Hematopoietic multipotent progenitor cell treated with erythropoietin and hydrocortisone succinate and interleukin-3 and kit ligand, for 6 days (in vitro differentiated cells): Measurements from ENCODE around the gene ATP11A.

Experiments
- DNase-seq: peaks from one replicate; pipeline ENCODE4 v3.0.0-alpha.2; 2015

Gene ATP11A

DNA sequence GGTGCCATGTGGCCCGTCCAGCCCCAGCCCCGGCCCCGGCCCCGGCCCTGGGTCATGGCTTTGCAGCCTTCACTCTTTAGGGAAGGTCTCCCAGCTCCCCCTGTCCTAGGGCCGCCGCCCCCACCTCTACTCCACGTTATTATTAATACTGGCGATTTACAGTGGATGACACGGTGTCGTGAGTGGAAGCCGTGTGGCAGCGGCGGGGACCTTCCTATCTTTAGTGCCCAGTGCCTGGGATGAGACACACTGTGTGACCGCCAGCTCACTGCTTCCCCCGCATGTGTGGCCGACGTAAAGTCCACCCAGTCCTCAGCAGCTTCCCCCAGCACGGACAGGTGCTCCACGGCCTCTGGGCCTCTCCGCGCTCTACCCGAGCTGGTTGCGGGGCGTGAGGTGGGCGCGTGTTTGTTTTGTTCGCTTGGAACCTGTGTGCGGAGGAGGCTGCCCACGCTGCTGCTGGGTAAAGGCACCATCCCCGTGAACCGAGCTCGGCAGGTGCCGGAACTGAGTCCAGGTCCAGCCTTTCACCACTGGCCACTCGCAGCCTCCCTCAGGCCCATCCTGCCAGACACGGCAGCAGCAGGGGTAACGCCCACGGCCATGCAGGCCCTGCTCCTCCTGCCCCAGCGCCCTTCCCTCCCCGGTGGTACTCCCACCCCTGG, 208.2 kb downstream of the ATP11A start:
- DNase-seq, result no peak

DNA sequence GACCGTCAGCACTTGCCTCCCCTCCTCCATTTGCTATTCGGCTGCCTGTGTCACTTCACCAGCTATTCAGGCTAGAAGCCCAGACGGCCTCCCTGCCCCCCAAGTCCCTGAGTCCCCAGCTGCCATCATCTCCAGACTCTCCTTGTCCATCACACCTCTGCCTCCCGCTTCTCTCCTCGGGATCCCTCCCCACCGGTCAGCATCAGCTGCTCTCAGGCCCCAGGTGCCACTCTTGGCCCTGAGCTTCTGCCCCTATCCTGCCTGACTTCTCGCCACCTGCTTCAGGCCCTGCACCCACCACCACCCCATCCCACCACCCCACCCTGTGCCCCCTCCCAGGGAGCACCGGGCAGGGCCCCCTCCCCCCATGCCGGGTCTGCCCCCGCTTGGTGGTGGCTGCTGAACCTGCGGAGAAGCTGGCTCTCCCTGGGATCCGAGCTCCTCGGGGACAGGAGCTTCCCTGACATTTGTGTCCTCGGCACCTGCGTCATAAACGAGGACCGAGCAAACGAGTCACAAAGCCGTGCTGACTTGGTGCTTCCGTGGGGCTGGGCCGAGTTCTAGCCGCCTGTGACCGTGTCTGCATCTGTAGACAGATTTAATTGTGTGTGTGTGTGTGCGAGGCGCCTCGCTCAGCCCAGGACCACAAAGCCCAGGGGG, 208.9 kb downstream of the ATP11A start:
- no peak for DNase-seq

DNA sequence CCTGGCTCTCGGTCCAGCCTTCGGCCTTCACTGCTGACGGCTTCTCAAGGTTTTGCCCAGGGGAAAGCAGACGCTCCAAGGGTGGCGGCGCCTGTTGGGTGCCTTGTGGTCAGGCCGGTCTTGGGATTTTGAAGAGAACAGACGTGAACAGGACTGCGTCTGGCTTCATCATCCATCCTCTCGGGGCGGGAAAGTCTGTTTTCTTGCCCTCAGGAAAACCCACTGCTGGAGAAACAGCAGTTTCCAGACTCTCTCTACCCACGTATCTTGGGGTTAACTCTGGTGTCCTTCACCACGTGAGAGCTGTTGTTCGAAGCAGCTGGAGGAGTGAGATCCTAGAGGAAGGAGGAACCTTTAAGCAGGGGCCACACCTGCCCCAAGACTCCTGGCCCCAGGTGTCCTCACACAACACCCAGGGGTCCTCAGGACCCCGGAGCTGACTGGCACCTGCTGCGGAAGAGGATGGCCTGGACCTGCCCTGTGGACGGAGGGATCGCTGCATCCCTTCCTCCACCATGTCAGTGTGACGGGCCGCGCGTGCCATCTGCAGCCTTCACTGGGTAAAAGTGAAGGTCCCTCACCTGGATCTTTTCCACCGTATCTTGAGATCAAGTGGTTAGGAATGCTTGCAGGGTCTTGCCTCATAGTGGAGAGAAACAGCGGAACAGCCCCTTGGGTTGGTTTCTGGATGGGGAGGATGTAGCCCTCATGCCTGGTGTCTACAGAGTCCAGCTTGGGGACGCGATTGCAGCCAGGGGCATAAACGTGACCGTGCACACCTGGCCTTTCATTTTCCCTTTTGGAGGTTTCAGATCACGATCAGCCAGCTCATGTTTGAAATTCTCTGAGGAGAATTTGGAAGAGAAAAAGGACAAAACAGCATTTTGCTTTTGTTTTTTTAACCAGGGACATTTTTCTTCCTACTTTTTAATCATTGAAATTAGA, 209.7 kb downstream of the ATP11A start:
- DNase-seq, result no peak

DNA sequence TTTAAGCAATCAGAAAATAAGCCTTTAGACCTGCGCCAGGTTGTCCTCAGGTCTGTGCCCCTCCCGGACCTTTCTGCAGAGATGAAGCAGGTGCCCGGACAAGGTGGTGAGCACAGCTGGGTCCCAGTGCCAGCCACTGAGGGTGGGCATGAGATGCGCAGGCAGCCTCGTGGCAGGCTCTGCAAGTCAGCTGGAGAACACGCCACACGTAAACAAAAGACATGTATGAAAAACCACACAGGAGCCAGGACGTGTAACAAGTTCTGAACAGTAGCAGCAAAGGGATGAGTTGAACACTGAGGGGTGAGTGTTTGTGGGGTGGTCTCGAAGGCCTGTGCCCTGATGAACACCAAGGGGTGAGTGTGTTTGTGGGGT, 210.4 kb downstream of the ATP11A start:
- no peak for DNase-seq

DNA sequence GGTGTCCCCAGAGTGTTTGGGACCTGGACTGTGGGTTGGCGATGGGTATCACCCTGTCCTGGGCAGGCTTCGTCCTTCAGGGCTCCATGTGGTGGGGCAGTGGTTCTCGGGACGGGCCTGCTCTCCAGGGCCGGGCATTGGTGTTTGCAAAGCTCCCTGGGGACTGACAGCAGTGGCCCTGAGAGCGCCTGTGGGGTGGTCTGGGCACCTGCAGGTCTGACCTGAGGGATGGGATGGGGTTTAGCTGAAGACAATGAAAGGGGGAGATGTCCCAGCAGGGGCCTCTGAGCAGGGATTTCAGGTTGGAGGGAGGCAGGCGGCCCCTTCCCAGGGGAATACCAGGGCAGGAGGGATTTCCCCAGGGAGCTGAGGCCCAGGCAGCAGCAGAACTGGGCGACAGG, 210.9 kb downstream of the ATP11A start:
- DNase-seq, result no peak

DNA sequence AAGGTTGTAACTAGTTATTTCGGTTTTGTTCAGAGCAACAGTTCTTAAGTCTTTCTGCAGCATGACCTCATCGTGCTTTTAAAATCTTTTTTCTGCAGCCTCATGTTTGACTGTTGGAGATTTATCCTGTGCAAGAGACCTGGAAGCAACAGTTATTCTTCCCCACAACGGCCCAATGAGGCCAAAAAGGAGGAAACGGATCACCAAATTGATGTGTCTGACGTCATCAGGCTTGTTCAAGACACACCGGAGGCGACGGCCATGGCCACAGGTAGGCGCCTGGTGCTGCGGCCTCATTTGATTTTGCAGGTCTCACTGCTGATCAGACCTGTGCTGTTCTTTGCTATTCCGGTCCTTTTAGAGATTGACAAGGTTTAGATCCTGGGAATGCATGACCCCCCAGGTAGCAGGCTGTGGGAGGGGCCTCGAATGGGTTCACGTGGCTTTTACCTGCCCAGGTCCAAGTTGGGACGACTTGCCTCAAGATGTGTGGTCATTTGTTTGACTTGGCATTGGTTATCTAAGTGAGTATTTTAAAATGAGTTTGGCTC, 212.3 kb downstream of the ATP11A start:
- DNase-seq, result no peak

DNA sequence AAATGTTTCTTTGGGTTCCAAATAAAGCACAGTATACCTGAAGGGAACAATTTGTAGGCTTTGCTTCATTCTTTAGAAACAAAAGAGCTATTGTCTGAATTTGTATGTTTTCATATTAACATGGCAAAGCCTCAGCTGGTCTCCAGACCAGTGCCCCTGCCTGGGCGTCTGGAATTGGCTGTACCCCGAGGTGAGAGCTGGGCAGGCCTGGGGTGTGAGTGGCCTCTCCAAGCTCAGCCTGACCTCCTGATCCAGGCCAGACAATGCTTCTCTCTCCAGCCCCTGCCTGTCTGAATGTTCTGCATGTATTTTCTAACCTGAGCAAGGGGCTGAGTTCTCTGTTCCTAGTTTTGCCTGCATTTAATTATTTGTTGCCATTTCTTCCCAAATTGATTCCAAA, 212.8 kb downstream of the ATP11A start:
- no peak for DNase-seq

DNA sequence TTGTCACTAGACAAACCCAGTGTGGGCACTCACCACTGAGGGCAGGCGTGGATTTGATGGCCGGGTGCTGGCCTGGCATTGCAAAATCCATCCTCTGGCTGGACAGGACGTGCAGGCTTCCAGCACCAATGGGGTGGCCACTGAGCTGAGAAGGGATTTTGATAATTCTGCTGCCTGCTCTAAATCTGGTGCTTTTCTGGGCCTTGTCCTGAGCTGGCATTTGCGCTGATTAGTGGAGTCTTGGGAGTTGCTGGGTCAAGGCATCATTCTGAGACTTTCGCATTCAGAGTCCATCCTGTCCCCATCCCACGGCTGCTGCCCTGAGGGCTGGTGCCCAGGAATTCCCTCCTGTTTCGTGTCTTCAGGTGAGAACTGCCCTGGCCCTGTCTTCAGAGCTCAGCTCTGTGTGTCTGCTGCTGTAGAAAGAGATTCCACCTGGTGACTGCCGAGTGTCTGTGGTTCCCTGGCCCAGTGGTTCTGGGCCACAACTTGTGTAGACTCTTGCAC, 213.3 kb downstream of the ATP11A start:
- DNase-seq, result no peak

DNA sequence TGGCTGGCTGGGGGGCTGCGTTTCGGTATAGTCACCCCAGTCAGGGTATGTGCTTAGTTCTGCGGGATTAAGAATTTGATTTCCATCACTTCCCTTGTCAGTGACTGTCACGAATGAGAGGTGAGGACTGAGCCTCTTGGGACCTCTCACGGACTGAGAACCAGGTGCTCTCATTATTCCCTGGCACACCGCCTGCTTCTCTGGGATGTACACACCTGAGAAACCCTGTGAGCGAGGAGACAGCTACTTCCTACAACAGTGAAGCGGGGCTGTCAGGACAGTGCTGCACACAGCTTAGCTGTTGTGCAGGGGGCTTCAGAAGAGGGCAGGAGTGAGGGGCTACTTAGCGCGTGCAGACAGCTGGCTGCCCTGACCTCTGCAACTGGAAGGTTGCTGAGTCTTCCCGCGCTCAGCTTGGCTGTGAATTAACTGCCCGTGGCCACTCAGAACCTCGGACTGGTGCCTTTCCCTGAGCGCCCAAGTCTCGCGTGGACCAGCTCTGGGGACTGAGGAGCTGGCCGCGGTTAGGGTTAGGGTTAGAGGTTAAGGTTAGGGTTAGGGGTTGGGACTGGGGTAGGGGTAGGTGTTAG, 213.9 kb downstream of the ATP11A start:
- no peak for DNase-seq

DNA sequence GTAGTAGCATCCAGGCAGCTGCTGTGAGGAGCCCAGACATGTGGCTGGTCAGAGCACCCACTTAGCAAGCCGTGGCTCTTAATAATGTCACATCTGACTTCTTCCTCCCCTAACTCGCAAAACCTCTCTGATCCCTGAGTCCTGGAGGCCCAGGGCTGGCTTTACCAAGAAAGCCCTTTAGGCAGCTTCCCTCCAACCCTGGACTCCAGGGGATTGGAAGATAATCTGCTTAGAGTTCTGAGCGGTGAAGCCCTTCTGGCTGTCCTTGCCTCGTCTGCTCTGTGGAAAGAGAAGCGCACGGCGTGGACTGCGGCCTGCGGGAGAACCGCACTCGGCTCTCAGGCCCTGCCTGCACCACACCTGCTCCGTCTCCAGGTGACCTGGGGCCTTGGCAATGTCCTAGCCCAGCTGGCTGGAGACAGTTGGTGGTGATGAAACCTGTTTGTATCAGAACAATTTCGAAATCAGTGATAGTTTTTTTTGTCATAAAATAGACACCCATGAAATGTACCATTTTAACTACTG, 214.7 kb downstream of the ATP11A start:
- DNase-seq, result no peak

DNA sequence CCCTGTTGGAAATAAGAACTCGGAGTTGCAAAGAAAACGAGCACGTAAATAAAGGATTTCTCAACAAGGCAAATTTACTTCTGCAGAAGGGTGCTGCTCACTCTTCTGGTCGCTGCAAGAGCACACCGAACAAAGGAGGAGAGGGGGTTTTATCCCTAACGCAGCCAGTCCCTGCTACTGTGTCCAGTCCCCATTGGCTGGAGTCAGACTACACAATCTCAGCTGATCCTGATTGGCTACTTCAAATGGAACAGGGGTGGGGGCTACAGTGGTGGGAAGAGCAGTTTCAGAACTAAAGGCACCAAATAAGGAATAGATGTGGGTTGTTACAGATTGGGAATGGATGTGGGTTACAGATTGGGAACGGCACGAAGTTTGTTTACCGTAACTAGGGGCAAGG, 215.2 kb downstream of the ATP11A start:
- no peak for DNase-seq

DNA sequence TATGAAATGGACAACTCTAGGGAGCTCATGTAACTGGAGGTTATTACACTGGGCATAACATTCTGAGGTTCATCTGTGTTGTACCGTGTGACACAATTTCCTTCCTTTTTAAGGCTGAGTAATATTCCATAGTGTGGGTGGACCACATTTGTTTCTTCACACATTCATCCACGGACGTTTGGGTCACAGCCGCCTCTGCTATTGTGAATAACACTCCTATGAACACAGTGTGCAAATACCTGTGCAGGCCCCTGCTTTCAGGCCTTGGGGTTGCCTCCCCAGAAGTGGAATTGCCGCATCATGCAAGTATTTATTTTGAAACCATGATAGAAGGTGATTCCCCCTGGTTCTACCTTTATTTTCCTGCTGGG, 215.8 kb downstream of the ATP11A start:
- no peak for DNase-seq

DNA sequence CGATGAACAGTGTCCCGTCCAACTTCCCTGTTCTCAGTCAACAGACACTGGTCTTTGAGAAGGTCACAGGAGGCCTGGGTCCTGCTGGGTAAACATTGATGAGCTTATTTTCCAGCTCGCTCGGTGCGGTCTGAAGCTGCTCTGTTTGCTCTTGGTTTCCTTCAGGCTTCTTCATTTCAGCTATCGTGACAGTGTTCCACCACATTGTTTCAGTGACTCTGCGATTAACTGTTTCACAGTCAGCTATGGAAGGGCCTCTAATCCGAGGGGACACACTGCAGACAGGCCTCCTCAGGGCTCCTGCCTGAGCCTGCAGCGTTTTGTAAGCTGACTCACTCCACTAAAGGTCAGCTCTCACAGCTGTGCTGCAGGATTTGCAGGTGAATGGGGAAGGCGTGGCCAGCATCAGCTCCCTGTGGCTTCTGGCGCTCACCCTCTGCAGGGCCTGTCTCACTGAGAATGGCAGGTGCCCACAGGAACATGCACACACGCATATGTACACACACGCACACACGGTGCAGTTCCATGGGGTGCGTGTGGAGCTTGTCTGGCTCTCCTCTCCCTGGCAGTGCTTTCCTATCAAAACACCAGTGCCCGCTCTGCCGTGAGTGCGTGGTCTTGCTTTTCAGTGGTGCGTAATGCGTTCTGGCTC, 216.3 kb downstream of the ATP11A start:
- no peak for DNase-seq

DNA sequence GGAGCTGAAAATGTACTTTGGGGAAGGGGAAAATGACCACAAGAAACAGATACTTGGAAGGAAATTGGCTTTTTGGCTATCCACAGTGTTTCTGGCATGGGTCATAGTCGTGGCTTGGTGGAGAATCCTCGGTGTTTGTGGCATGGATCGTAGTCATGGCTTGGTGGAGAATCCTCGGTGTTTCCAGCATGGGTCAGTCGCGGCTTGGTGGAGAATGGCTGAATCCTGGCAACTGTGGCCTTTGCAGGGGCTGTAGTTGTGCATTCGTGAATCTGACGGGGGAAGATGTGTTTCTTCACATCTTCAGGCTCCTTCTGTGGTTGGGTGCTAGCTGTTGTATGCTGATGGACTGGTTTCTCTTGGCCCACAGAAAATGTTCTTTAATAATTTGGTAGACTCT, 217.4 kb downstream of the ATP11A start:
- DNase-seq, result no peak

DNA sequence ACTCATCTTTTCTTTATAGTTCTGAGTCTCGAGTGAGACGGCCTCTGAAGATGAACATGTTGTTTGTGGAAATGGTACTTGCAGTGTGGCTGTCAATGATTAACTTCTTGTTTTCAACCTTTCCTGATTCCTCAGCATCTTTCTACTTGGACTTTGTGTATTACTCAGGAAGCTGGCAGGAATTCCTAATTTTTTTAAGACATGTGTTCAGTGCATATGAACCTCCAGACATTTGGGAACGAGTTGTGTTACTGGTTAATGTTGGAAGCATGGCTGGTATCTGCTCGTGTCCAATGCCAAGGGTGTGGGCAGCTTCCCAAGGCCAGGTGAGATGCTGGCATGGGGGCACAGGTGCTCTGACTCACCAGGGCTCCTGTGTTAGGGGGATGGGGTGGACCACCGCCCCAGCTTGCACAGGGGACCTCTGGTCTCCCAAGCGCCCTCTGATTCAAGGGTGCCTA, 218.1 kb downstream of the ATP11A start:
- DNase-seq, result no peak

DNA sequence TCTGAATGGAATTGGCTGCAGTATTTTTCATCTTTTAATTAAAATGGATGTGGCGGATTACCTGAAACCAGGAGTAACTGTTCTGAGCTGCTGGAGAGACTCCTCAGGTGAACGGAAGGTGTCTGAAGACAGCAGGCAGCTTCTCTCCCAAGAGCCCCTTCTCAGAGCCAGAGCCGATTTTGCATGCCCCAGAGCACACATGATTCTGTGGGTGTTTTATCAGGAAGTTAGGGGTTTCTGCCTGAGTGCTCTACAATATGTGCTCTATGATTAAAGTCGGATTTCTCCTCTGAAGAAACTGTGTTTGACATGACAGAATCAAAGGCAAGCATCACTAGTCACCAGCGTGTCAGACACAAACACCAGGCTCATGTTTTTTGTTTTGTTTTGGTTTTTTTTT, 218.5 kb downstream of the ATP11A start:
- no peak for DNase-seq

DNA sequence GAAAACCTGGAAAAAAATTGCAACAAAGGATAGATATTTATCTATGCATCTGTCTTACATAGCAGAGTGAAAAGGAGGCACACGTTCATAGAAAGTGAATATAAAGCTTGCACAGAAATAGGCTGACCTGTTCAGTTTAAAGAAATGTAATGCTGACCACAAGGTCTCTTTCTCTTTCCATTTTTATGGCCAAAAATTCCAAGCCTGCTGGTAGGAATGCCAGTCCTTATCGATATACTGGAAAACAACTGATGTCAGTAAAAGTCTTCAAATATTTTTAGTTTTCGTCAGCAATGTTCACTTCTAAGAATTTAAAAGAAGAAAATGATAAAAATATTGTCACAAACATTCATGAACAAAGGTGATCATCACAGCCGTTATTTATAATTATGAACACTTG, 220.2 kb downstream of the ATP11A start:
- DNase-seq, result no peak

DNA sequence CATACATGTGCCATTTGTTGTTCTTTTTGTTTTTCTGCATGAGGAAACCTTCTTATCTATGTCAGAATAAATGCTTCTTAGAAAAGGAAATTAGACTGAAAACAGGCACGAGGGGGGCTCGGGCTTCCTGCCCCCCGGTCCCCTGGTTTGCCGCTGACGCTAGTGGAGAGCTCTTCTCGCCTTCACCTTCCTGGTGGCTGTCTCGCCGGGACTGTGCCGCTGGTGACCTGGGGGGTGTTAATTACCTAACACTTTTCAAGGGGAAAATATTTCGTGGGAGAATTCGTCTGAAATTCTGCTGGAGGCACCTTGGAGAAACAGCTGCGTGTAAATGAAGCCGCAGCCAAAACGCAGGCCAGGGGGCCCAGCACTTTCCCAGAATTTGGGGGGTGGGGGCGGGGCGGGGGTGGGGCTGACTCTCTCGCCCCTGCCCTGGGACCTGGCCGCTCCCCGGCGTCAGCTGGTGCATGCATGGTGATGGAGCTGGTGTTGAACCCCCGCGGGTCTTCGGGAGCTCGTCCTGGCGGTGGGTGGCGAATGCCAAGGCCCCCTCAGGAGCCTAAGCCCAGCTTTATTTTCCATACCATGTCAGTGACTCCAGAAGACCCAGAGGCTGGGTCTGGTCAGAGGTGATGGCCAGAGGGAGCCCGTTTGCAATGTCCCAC, 220.9 kb downstream of the ATP11A start:
- no peak for DNase-seq

DNA sequence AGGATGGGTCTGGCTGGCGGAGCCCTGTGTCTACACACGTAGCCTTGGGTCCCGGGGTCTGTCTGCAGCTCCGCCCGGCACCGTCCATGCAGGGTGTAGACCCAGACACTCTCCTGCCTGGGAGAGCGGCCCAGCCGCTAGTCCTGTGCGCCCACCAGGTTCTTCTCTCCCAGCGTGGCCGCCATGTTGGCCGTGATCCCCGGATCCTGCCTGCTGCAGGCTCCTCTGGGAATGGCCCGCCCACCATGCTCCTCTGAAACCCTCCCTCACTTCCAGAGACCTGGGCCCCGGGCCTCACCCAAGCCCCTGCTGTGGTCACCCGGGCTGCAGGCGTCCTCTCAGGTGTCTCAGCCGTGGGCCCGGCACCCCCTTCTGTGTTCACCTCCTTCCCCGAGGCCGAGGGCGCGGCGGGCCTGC, 221.5 kb downstream of the ATP11A start:
- no peak for DNase-seq

DNA sequence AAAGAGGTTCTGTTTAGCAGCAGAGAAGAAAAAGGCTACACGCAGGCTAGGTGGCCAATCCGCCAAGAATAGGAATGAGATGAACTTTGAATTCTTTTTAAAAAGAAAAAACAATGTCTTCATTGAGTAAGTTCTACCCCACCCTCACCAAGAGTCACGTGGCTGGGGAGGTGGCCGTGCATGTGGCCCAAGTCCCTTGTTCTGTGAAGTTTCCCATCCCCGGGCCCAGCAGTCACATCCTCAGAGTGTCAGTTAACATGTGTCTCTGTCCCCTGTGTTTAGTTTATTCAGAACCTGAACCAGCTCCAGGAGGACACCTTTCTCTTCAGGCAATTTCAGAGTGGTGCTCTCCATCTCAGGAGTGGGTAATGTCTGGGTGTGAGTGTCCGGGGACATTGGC, 222.0 kb downstream of the ATP11A start:
- no peak for DNase-seq

DNA sequence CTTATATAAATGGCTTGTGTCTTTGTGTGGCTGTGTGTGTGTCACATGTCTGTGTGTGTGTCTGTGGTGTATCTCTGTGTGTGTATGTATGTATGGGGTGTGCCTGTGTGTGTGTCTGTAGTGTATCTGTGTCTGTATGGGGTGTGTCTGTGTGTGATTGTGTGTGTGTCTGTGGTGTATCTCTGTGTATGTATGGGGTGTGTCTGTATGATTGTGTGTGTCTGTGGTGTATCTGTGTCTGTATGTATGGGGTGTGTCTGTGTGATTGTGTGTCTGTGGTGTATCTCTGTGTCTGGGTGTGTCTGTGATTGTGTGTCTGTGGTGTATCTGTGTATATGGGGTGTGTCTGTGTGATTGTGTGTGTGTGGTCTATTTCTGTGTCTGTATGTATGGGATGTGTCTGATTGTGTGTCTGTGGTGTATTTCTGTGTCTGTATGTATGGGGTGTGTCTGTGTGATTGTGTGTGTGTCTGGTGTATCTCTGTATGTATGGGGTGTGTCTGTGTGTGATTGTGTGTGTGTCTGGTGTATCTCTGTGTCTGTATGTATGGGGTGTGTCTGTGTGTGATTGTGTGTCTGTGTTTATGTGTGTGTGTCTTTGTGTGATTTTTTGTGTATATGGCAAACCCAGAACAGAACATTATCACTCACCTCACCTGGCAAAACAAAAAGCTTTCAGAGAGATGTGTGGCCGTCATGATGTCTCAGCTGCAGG, 223.0 kb downstream of the ATP11A start:
- no peak for DNase-seq
